NCI-H526 (cell line): ENCODE measurements around the gene AGMO.
"Not testable (repeated sequence)": the region's sequence is repeated elsewhere in the genome, so short reads cannot be mapped to it uniquely, and the experiment has no call there.

Experiments used
- DNase-seq, 2 experiments: peaks; one replicate each; lab custom pipeline; 2025; lab: John Stamatoyannopoulos, UW

The AGMO gene

GRCh38 chr7:15314922-15315321 lies 246.9 kb downstream of the AGMO start:
- no peak for DNase-seq

GRCh38 chr7:15313361-15313760 lies 248.5 kb downstream of the AGMO start:
- no peak for DNase-seq

- no peak for DNase-seq
Measured at GRCh38 chr7:15309872-15310271, 251.9 kb downstream of the AGMO start.

- DNase-seq, result no peak
Measured at GRCh38 chr7:15308821-15309220, 253.0 kb downstream of the AGMO start.

- DNase-seq, result no peak
Measured at GRCh38 chr7:15306296-15306695, 255.5 kb downstream of the AGMO start.

- peak in 1 of 2 experiments; percentile 38 for DNase-seq
Measured at GRCh38 chr7:15305002-15305600, 256.7 kb downstream of the AGMO start.

- DNase-seq, result no peak
Measured at GRCh38 chr7:15303357-15303756, 258.5 kb downstream of the AGMO start.

GRCh38 chr7:15300986-15301385 lies 260.8 kb downstream of the AGMO start:
- DNase-seq, result not testable (repeated sequence)

GRCh38 chr7:15292138-15292537 lies 269.7 kb downstream of the AGMO start:
- DNase-seq, result no peak

- no peak for DNase-seq
Measured at GRCh38 chr7:15291699-15292098, 270.1 kb downstream of the AGMO start.

- DNase-seq, result no peak
Measured at GRCh38 chr7:15288741-15289140, 273.1 kb downstream of the AGMO start.

- no peak for DNase-seq
Measured at GRCh38 chr7:15284396-15284795, 277.4 kb downstream of the AGMO start.

- DNase-seq, result no peak
Measured at GRCh38 chr7:15280078-15280733, 281.6 kb downstream of the AGMO start.

GRCh38 chr7:15279640-15280039 lies 282.2 kb downstream of the AGMO start:
- no peak for DNase-seq

GRCh38 chr7:15257689-15258088 lies 304.1 kb downstream of the AGMO start:
- DNase-seq, result no peak

- no peak for DNase-seq
Measured at GRCh38 chr7:15252181-15252580, 309.6 kb downstream of the AGMO start.

- DNase-seq, result no peak
Measured at GRCh38 chr7:15248514-15248913, 313.3 kb downstream of the AGMO start.

- no peak for DNase-seq
Measured at GRCh38 chr7:15245831-15246230, 316.0 kb downstream of the AGMO start.

- DNase-seq, result no peak
Measured at GRCh38 chr7:15239801-15240200, 322.0 kb downstream of the AGMO start.

GRCh38 chr7:15236952-15237351 lies 324.9 kb downstream of the AGMO start:
- no peak for DNase-seq

GRCh38 chr7:15234431-15234830 lies 327.4 kb downstream of the AGMO start:
- no peak for DNase-seq

- DNase-seq, result no peak
Measured at GRCh38 chr7:15228831-15229230, 333.0 kb downstream of the AGMO start.

GRCh38 chr7:15225981-15226380 lies 335.8 kb downstream of the AGMO start:
- DNase-seq, result no peak

- DNase-seq, result no peak
Measured at GRCh38 chr7:15219758-15220157, 342.1 kb downstream of the AGMO start.
